H9 (cell line): Measurements from ENCODE around the gene BACH2. TPM values are rescaled to one million over a fixed set of nuclear protein-coding genes. Genes with fewer than 3 reads are reported as not detected.

ENCODE experiments used
- DNase-seq: peaks from one replicate; pipeline ENCODE4 v3.0.0-alpha.2; 2017
- H2AFZ ChIP-seq: one replicate; pipeline ENCODE4 v1.6.1; 2013; ENCODE audit warnings: mild to moderate bottlenecking, low read length, control low read depth, moderate library complexity
- H2AK5ac ChIP-seq: 2 replicates; pipeline ENCODE4 v1.6.1; 2013; ENCODE audit warnings: low read length, control low read depth, mixed read lengths; ENCODE audit not compliant: insufficient read length
- H2BK120ac ChIP-seq: one replicate; pipeline ENCODE4 v1.6.1; 2013; ENCODE audit warnings: low read depth, mild to moderate bottlenecking, low read length, control low read depth, inconsistent platforms; ENCODE audit not compliant: poor library complexity, severe bottlenecking
- H2BK12ac ChIP-seq: 2 replicates; pipeline ENCODE4 v1.6.1; 2013; ENCODE audit warnings: low read length, control low read depth, mixed read lengths, low read depth; ENCODE audit not compliant: insufficient read length
- H2BK15ac ChIP-seq: 2 replicates; pipeline ENCODE4 v1.6.1; 2013; ENCODE audit warnings: low read depth, low read length, control low read depth
- H2BK20ac ChIP-seq: one replicate; pipeline ENCODE4 v1.6.1; 2013; ENCODE audit warnings: low read depth, mild to moderate bottlenecking, low read length, control low read depth, inconsistent platforms; ENCODE audit not compliant: poor library complexity, severe bottlenecking
- H2BK5ac ChIP-seq: 2 replicates; pipeline ENCODE4 v1.6.1; 2013; ENCODE audit warnings: low read length, control low read depth, mixed read lengths; ENCODE audit not compliant: insufficient read length
- H3K14ac ChIP-seq: 2 replicates; pipeline ENCODE4 v1.6.1; 2013; ENCODE audit warnings: low read length, control low read depth; ENCODE audit not compliant: insufficient read depth
- H3K18ac ChIP-seq: 2 replicates; pipeline ENCODE4 v1.6.1; 2013; ENCODE audit warnings: low read depth, mild to moderate bottlenecking, mixed read lengths, low read length, control low read depth; ENCODE audit not compliant: insufficient read length
- H3K23ac ChIP-seq: 2 replicates; pipeline ENCODE4 v1.6.1; 2013; ENCODE audit warnings: low read length, control low read depth, mixed read lengths, low read depth; ENCODE audit not compliant: insufficient read length
- H3K23me2 ChIP-seq: 2 replicates; pipeline ENCODE4 v1.6.1; 2013; ENCODE audit warnings: low read depth, mild to moderate bottlenecking, mixed read lengths, low read length, control low read depth; ENCODE audit not compliant: insufficient read length, poor library complexity, severe bottlenecking
- H3K27ac ChIP-seq: 2 replicates; pipeline ENCODE4 v1.5.1; 2013; ENCODE audit warnings: low read length, control low read depth, mixed read lengths, low read depth; ENCODE audit not compliant: insufficient read length
- H3K27me3 ChIP-seq: 2 replicates; pipeline ENCODE4 v1.6.1; 2013; ENCODE audit warnings: low read length, control low read depth, inconsistent platforms; ENCODE audit not compliant: insufficient read depth
- H3K4ac ChIP-seq: 2 replicates; pipeline ENCODE4 v1.6.1; 2013; ENCODE audit warnings: low read depth, mild to moderate bottlenecking, control low read depth, inconsistent platforms, low read length, moderate library complexity
- H3K4me1 ChIP-seq: 2 replicates; pipeline ENCODE4 v1.6.1; 2013; ENCODE audit warnings: low read length, control low read depth, inconsistent platforms; ENCODE audit not compliant: insufficient read depth
- H3K4me2 ChIP-seq: 2 replicates; pipeline ENCODE4 v1.6.1; 2013; ENCODE audit warnings: low read length, control low read depth, mixed read lengths; ENCODE audit not compliant: insufficient read length, insufficient read depth
- H3K56ac ChIP-seq: 2 replicates; pipeline ENCODE4 v1.6.1; 2013; ENCODE audit warnings: low read depth, mild to moderate bottlenecking, mixed read lengths, low read length, control low read depth; ENCODE audit not compliant: insufficient read length
- H3K79me1 ChIP-seq: 2 replicates; pipeline ENCODE4 v1.6.1; 2013; ENCODE audit warnings: low read depth, mild to moderate bottlenecking, moderate library complexity, low read length, control low read depth, inconsistent platforms; ENCODE audit not compliant: insufficient read depth, poor library complexity, severe bottlenecking
- H3K79me2 ChIP-seq: 2 replicates; pipeline ENCODE4 v1.6.1; 2013; ENCODE audit warnings: low read length, control low read depth, inconsistent platforms; ENCODE audit not compliant: insufficient read depth
- H3K9ac ChIP-seq: 2 replicates; pipeline ENCODE4 v1.6.1; 2013; ENCODE audit warnings: low read length, control low read depth, mixed read lengths; ENCODE audit not compliant: insufficient read length; ENCODE audit errors: extremely low read depth
- H3K9me3 ChIP-seq: one replicate; pipeline ENCODE4 v1.6.1; 2013; ENCODE audit warnings: low read depth, low read length, inconsistent platforms; ENCODE audit not compliant: control insufficient read depth
- H3T11ph ChIP-seq: one replicate; pipeline ENCODE4 v1.6.1; 2013; ENCODE audit warnings: mild to moderate bottlenecking, low read length, control low read depth, inconsistent platforms
- H4K20me1 ChIP-seq: one replicate; pipeline ENCODE4 v1.6.1; 2013; ENCODE audit not compliant: control insufficient read depth, insufficient read length, insufficient read depth
- H4K5ac ChIP-seq: 2 replicates; pipeline ENCODE4 v1.6.1; 2013; ENCODE audit warnings: low read depth, mild to moderate bottlenecking, mixed read lengths, low read length, control low read depth; ENCODE audit not compliant: insufficient read length
- H4K8ac ChIP-seq: replicated peaks from 2 replicates; pipeline ENCODE4 v1.6.1; 2013; ENCODE audit warnings: low read length, control low read depth, mixed read lengths, low read depth; ENCODE audit not compliant: insufficient read length
- H4K91ac ChIP-seq: 2 replicates; pipeline ENCODE4 v1.6.1; 2013; ENCODE audit warnings: low read depth, mild to moderate bottlenecking, moderate library complexity, mixed read lengths, low read length, control low read depth; ENCODE audit not compliant: insufficient read length
- H3K27ac Mint-ChIP-seq, 3 experiments: 2 replicates in 2 of 3; 3 replicates in 1 of 3; pipeline ENCODE4 v1.8.0; 2020 to 2021; ENCODE audit warnings: mixed read lengths in 3 of 3, mild to moderate bottlenecking in 1 of 3, moderate library complexity in 1 of 3
- H3K27me3 Mint-ChIP-seq: 2 replicates; pipeline ENCODE4 v1.8.0; 2021; ENCODE audit warnings: low read depth, mild to moderate bottlenecking, moderate library complexity, mixed read lengths
- H3K36me3 Mint-ChIP-seq, 3 experiments: 2 replicates in 2 of 3; 3 replicates in 1 of 3; pipeline ENCODE4 v1.8.0; 2020 to 2021; ENCODE audit warnings: low read depth in 3 of 3, mixed read lengths in 3 of 3; ENCODE audit not compliant: insufficient read depth in 1 of 3
- H3K4me1 Mint-ChIP-seq, 2 experiments: 2 replicates each; pipeline ENCODE4 v1.8.0; 2020; ENCODE audit warnings: mixed read lengths in 2 of 2
- H3K4me3 Mint-ChIP-seq, 2 experiments: 2 replicates in 1 of 2; 3 replicates in 1 of 2; pipeline ENCODE4 v1.8.0; 2020 to 2021; ENCODE audit warnings: mild to moderate bottlenecking in 2 of 2, mixed read lengths in 2 of 2, moderate library complexity in 1 of 2
- H3K9me3 Mint-ChIP-seq, 2 experiments: 2 replicates in 1 of 2; 3 replicates in 1 of 2; pipeline ENCODE4 v1.8.0; 2020; ENCODE audit warnings: mild to moderate bottlenecking in 2 of 2, mixed read lengths in 2 of 2, moderate library complexity in 1 of 2
- CTCF ChIP-seq: fragments of 200-600 bp; sonication (generic); conservative IDR thresholded peaks from 3 replicates; pipeline ENCODE4 v1.8.0; 2021; ENCODE audit warnings: antibody characterized with exemption, mild to moderate bottlenecking
- WGBS: extraction: QIAGEN DNeasy Blood & Tissue Kit; methylation state at CpG from one replicate; pipeline ENCODE4 v1.1.7; 2013; ENCODE audit warnings: missing lambda C conversion rate, low lambda C conversion rate, mixed read lengths; ENCODE audit not compliant: insufficient read length; ENCODE audit errors: extremely low coverage; 5-methylcytosine and 5-hydroxymethylcytosine counted together
- total RNA-seq: library from RNA; stranded (reverse); gene quantifications from 2 replicates; pipeline ENCODE4 v1.2.1, GENCODE V29; 2021

BACH2 gene
- total RNA-seq, 1 experiment from 2014 or later: 2.0 TPM

GRCh38 chr6:90107771-90108282 is 188.8 kb downstream of the BACH2 start:
- Histone ChIP-seq H4K8ac (no peak overlapping the region), H2BK5ac (no peak overlapping the region), H3K23me2 (no peaks in the 10 kb centered on the region), H2BK20ac (no peak overlapping the region), H3K14ac (no peak overlapping the region), H3K4me2 (no peak overlapping the region), H3K9me3 (no peaks in the 10 kb centered on the region), H2BK12ac (no peak overlapping the region), H3T11ph (no peak overlapping the region), H3K56ac (no peak overlapping the region), H2AK5ac (no peak overlapping the region), H3K27me3 (no peaks in the 10 kb centered on the region), H3K4me1 (no peaks in the 10 kb centered on the region; the same call in 1 of the 2 replicates), H4K91ac (no peak overlapping the region), H3K23ac (no peak overlapping the region), H3K79me1 (no peaks in the 10 kb centered on the region), H4K5ac (no peak overlapping the region), H4K20me1 (no peaks in the 10 kb centered on the region), H2BK120ac (no peak overlapping the region), H2BK15ac (no peak overlapping the region), H3K9ac (no peak overlapping the region), H2AFZ (no peak overlapping the region), H3K79me2 (0 out of 2 replicates have a peak, but pooled peaks cover 2% of the 10 kb centered on the region), H3K27ac (no peak overlapping the region), H3K4ac (no peak overlapping the region), H3K18ac (no peak overlapping the region)
- Mint-ChIP-seq H3K9me3 (0 out of 5 replicates have a peak, but pooled peaks cover 0 to 2% of the 10 kb centered on the region in 2 experiments), H3K36me3 (no peaks in the 10 kb centered on the region; a peak in 1 of 7 replicates), H3K27me3 (no peaks in the 10 kb centered on the region; the same call in 1 of the 2 replicates), H3K4me3 (no peak overlapping the region), H3K27ac (no peak overlapping the region), H3K4me1 (peaks cover 4 to 6% of the 10 kb centered on the region in 2 experiments; a peak in 2 of 4 replicates)
- WGBS: no CpG with 5 or more reads among the region's 3 CpGs
- DNase-seq: no peak
- no peak for TF ChIP-seq CTCF
